ENCODE measurements around the gene CYYR1. TPM values are rescaled to one million over a fixed set of nuclear protein-coding genes. Genes with fewer than 3 reads are reported as not detected.

CYYR1 gene
- total RNA-seq = 12.6 TPM

GRCh38 chr21:26572702-26573381, at the start of gene CYYR1:
TSS of gene CYYR1 (minus strand) at chr21:26573286. CDS start at chr21:26572940, 346 bp downstream.

All from camera-type eye (tissue), 1 donor.